Neural progenitor cell (in vitro differentiated cells): ENCODE data around the gene HMGXB4.

Experiments used
- EZH2 ChIP-seq: fragments of 200-600 bp; sonication (generic); IDR thresholded peaks from 2 replicates; pipeline ENCODE4 v1.6.1; 2017; ENCODE audit warnings: antibody characterized with exemption, mild to moderate bottlenecking, moderate library complexity
- EZH2phosphoT487 ChIP-seq: fragments of 200-600 bp; sonication (generic); IDR thresholded peaks from 2 replicates; pipeline ENCODE4 v1.6.1; 2017; ENCODE audit warnings: antibody characterized with exemption

GRCh38 chr22:35342390-35342789 is 85.1 kb downstream of the HMGXB4 start:
- TF ChIP-seq EZH2 (no peak), EZH2phosphoT487 (no peak)
